Glutamatergic neuron (in vitro differentiated cells): ENCODE results near the gene BUD23. TPM values are rescaled to one million over a fixed set of nuclear protein-coding genes. Genes with fewer than 3 reads are reported as not detected.

ENCODE experiments used
- DNase-seq: peaks from one replicate; pipeline ENCODE4 v3.0.0; 2022
- H3K27ac Mint-ChIP-seq: one replicate; pipeline ENCODE4 v1.8.0; 2020; ENCODE audit warnings: mild to moderate bottlenecking, mixed read lengths, inconsistent platforms; ENCODE audit not compliant: unreplicated experiment
- H3K27me3 Mint-ChIP-seq: one replicate; pipeline ENCODE4 v1.8.0; 2020; ENCODE audit warnings: mild to moderate bottlenecking, moderate library complexity, mixed read lengths, inconsistent platforms; ENCODE audit not compliant: unreplicated experiment
- H3K36me3 Mint-ChIP-seq: one replicate; pipeline ENCODE4 v1.8.0; 2020; ENCODE audit warnings: mild to moderate bottlenecking, mixed read lengths, inconsistent platforms; ENCODE audit not compliant: unreplicated experiment
- H3K4me1 Mint-ChIP-seq: one replicate; pipeline ENCODE4 v1.8.0; 2020; ENCODE audit warnings: mild to moderate bottlenecking, low read depth, mixed read lengths, inconsistent platforms; ENCODE audit not compliant: unreplicated experiment
- H3K4me3 Mint-ChIP-seq: one replicate; pipeline ENCODE4 v1.8.0; 2020; ENCODE audit warnings: mild to moderate bottlenecking, mixed read lengths, inconsistent platforms; ENCODE audit not compliant: unreplicated experiment
- H3K9me3 Mint-ChIP-seq: one replicate; pipeline ENCODE4 v1.8.0; 2020; ENCODE audit warnings: mild to moderate bottlenecking, moderate library complexity, mixed read lengths, inconsistent platforms; ENCODE audit not compliant: unreplicated experiment
- total RNA-seq: library from RNA; stranded (reverse); fragmentation: NEBNext Ultra II Directional; extraction: Animal tissue kit (Norgen Biotek cat#: 25700); gene quantifications from one replicate; pipeline ENCODE4 v1.2.1, GENCODE V29; 2021; ENCODE audit not compliant: unreplicated experiment
- TF ChIP-seq, protein P1 (sequence below): fragments of 200-600 bp; sonication (generic); IDR thresholded peaks from one replicate; pipeline ENCODE4 v1.5.0; 2021; ENCODE audit not compliant: partially characterized antibody, unreplicated experiment

Gene BUD23
- total RNA-seq, 1 donor from 2014 or later = 42.6 TPM

DNA sequence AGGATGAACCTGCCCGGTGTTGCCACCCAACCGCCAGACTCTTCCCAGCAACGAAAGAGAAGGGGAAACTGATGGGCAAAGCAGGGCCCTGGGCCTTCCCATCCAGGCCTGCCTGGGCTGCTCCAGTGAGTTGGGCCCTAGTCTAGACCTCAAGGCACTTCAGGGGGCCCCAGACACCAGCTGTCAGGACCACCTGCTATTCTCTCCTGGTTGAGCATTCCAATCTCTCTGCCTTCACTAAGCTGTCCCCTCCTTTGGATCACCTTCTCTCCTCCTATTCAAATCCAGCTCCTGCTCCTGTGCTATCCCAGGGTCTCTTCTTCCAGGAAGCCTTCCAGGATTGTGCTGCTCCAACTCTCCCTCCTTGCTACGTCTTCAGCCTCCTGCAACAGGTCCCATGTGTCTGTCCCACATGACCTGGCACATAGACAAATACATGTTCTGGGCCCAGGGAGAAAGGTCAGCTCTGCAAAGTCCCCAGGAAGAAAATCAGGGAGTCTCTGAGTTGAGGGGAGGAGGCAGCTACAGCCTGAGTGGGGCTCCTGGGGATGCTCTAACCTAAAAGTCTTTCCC, 33.0 kb downstream of the BUD23 start:
- Mint-ChIP-seq H3K9me3 (peaks cover 8% of the 10 kb centered on the region), H3K27me3 (peaks cover 11% of the 10 kb centered on the region), H3K4me1 (peaks cover 10% of the 10 kb centered on the region), H3K27ac (no peak overlapping the region), H3K36me3 (peaks cover 4% of the 10 kb centered on the region), H3K4me3 (peak overlapping the region; percentile 74)
- no peak for DNase-seq
- TF ChIP-seq, protein P1, sequence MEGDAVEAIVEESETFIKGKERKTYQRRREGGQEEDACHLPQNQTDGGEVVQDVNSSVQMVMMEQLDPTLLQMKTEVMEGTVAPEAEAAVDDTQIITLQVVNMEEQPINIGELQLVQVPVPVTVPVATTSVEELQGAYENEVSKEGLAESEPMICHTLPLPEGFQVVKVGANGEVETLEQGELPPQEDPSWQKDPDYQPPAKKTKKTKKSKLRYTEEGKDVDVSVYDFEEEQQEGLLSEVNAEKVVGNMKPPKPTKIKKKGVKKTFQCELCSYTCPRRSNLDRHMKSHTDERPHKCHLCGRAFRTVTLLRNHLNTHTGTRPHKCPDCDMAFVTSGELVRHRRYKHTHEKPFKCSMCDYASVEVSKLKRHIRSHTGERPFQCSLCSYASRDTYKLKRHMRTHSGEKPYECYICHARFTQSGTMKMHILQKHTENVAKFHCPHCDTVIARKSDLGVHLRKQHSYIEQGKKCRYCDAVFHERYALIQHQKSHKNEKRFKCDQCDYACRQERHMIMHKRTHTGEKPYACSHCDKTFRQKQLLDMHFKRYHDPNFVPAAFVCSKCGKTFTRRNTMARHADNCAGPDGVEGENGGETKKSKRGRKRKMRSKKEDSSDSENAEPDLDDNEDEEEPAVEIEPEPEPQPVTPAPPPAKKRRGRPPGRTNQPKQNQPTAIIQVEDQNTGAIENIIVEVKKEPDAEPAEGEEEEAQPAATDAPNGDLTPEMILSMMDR = no peak

DNA sequence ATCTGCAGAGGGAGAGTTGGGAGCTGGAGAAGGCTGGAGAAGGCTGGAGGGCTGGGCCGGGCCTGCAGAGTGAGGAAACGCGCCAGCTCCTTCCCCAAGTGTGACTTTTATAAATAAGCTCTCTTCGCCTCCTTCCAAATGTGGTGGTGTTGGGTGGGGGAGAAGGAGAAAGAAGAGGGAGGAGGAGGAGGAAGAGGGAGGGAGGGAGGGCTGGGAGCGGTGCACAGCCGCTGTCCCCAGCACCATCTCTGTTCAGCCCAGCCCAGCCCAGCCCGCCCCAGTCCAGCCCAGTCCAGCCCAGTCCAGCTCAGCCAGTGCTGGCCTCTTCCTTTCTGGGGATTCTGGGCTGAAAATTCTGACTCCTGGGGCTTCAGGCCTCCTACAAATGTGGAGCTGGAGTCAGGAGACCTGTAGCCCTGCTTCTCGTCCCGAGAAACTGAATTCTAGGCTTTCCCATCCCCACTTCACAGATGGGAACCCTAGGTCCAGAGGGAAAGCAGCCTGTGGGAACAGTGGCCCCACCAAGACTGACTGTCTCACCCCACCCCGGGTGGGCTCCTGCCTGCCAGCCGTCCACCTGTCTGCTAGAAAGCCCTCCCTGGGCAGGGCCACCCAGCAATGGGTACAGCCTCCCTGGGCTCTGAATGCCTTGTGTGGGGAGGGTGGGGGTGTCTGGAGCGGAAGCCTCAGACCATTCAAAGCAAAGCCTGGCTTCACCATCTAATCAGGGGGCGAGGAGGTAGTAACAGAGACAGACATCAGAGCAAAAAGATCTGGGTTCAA, 33.8 kb downstream of the BUD23 start:
- peak overlapping the region; percentile 74 for H3K4me3 Mint-ChIP-seq
- TF ChIP-seq, protein P1 = no peak
- no peak overlapping the region for H3K27ac Mint-ChIP-seq
- H3K9me3 Mint-ChIP-seq = peaks cover 8% of the 10 kb centered on the region
- H3K36me3 Mint-ChIP-seq = peaks cover 4% of the 10 kb centered on the region
- peaks cover 7% of the 10 kb centered on the region for H3K4me1 Mint-ChIP-seq
- no peak for DNase-seq
- peaks cover 11% of the 10 kb centered on the region for H3K27me3 Mint-ChIP-seq

DNA sequence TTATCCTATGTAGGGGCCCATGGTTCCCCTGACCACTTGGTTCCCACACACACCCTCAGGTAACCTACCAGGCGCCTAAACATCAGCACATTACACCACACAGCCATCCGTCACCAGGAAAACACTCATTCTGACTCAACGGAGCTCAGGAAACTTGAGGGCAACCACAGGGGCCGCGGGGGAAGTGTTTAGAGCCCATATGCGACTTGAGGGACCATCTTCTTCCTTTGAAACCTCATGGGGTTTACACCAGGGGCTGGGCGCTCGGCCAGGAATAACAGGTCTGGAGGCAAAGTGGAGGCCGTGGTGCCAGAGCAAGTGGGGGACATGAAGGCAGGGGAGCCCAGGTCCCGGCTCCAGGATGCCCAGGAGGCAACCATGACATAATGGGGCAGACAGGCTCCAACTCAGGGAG, 34.6 kb downstream of the BUD23 start:
- no peak for DNase-seq
- peaks cover 9% of the 10 kb centered on the region for H3K27me3 Mint-ChIP-seq
- H3K27ac Mint-ChIP-seq = no peak overlapping the region
- H3K4me3 Mint-ChIP-seq = peak overlapping the region; percentile 67
- peaks cover 7% of the 10 kb centered on the region for H3K4me1 Mint-ChIP-seq
- H3K9me3 Mint-ChIP-seq = peaks cover 4% of the 10 kb centered on the region
- TF ChIP-seq, protein P1 = no peak
- peaks cover 2% of the 10 kb centered on the region for H3K36me3 Mint-ChIP-seq

DNA sequence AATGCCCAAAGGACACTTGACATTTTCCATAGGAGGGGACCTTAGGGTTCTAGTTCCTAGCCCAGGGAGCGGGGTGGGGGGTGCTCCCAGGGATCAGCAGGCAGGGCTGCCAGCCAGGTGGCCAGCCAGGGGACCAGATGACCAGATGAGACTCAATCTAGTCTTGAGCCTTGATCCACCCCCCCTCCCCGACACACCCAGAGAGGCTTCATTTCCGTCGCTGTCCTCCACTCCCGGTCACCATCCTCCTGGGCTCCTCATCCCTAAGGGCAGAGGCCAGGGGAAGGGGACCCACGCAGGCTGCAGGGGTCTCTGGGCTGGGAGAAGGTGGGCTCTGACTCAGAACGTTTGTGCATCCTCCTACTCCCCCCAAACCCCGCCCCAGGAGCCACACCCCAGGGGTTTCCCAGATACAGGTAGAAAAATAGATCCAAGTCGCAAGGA, 35.1 kb downstream of the BUD23 start:
- Mint-ChIP-seq H3K27me3 (peaks cover 9% of the 10 kb centered on the region), H3K4me3 (peak overlapping the region; percentile 68), H3K4me1 (peaks cover 7% of the 10 kb centered on the region), H3K36me3 (no peaks in the 10 kb centered on the region), H3K27ac (no peak overlapping the region), H3K9me3 (peaks cover 4% of the 10 kb centered on the region)
- TF ChIP-seq, protein P1 = no peak
- DNase-seq = no peak
